HepG2 (cell line): ENCODE measurements around the gene PRR11. TPM values are rescaled to one million over a fixed set of nuclear protein-coding genes. Genes with fewer than 3 reads are reported as not detected.

Source experiments
- CC2D1A ChIP-seq: sonication (generic); formaldehyde crosslinking; IDR thresholded peaks from 2 replicates; pipeline ENCODE4 v1.8.1; 2023; ENCODE audit warnings: mild to moderate bottlenecking, missing genetic modification reagents
- CREBL2 ChIP-seq: sonication (generic); formaldehyde crosslinking; IDR thresholded peaks from 2 replicates; pipeline ENCODE4 v1.8.1; 2023; ENCODE audit warnings: missing genetic modification reagents, mild to moderate bottlenecking, borderline replicate concordance
- GRHL1 ChIP-seq: sonication (generic); formaldehyde crosslinking; conservative IDR thresholded peaks from 2 replicates; pipeline ENCODE4 v1.8.0; 2022; ENCODE audit warnings: missing genetic modification reagents
- KDM5A ChIP-seq: fragments of 200-600 bp; sonication (generic); IDR thresholded peaks from 2 replicates; pipeline ENCODE4 v1.7.0; 2018; ENCODE audit warnings: antibody characterized with exemption, mild to moderate bottlenecking, low read length, borderline replicate concordance
- LBX2 ChIP-seq: sonication (generic); formaldehyde crosslinking; IDR thresholded peaks from 2 replicates; pipeline ENCODE4 v1.5.0; 2020; ENCODE audit warnings: missing genetic modification reagents, mild to moderate bottlenecking, borderline replicate concordance
- MED1 ChIP-seq: sonication (generic); formaldehyde crosslinking; IDR thresholded peaks from 2 replicates; pipeline ENCODE4 v1.4.0; 2020; ENCODE audit warnings: missing genetic modification reagents
- MNT ChIP-seq: fragments of 450-650 bp; IDR thresholded peaks from 2 replicates; pipeline ENCODE4 v1.6.1; 2016
- RBFOX2 ChIP-seq: fragments of 200-400 bp; formaldehyde crosslinking; IDR thresholded peaks from 2 replicates; pipeline ENCODE4 v1.6.1; 2017; ENCODE audit warnings: low read depth, mild to moderate bottlenecking, low read length
- SAFB2 ChIP-seq: sonication (generic); formaldehyde crosslinking; IDR thresholded peaks from 2 replicates; pipeline ENCODE4 v1.5.1; 2020; ENCODE audit warnings: missing genetic modification reagents, low read depth, mild to moderate bottlenecking, borderline replicate concordance
- SNAPC4 ChIP-seq: sonication (generic); formaldehyde crosslinking; IDR thresholded peaks from 2 replicates; pipeline ENCODE4 v1.4.0; 2020; ENCODE audit warnings: mild to moderate bottlenecking, missing genetic modification reagents
- USF2 ChIP-seq, 2 experiments: sonication (generic) in 1 of 2; formaldehyde crosslinking in 1 of 2; IDR thresholded peaks; 2 replicates each; pipeline versions ENCODE4 v1.5.1 to v1.6.1; 2011 to 2020; ENCODE audit warnings: borderline replicate concordance in 1 of 2, low read depth in 1 of 2, low read length in 1 of 2, mild to moderate bottlenecking in 1 of 2, missing genetic modification reagents in 1 of 2, moderate library complexity in 1 of 2
- ZKSCAN1 ChIP-seq: fragments of 150-350 bp; IDR thresholded peaks from 2 replicates; pipeline ENCODE4 v1.6.1; 2014; ENCODE audit warnings: low read length
- ZNF350 ChIP-seq: sonication (generic); formaldehyde crosslinking; IDR thresholded peaks from 2 replicates; pipeline ENCODE4 v1.4.0; 2020; ENCODE audit warnings: mild to moderate bottlenecking, low read depth, missing genetic modification reagents, borderline replicate concordance
- ZNF451 ChIP-seq: sonication (generic); formaldehyde crosslinking; IDR thresholded peaks from 2 replicates; pipeline ENCODE4 v1.5.0; 2020; ENCODE audit warnings: mild to moderate bottlenecking, missing genetic modification reagents
- ZNF652 ChIP-seq: IDR thresholded peaks from 2 replicates; pipeline ENCODE4 v1.6.1; 2016; ENCODE audit warnings: low read depth, borderline replicate concordance
- ZNF713 ChIP-seq: sonication (generic); formaldehyde crosslinking; IDR thresholded peaks from 2 replicates; pipeline ENCODE4 v1.4.0; 2020; ENCODE audit warnings: mild to moderate bottlenecking, missing genetic modification reagents
- ZNF737 ChIP-seq: sonication (generic); formaldehyde crosslinking; IDR thresholded peaks from 2 replicates; pipeline ENCODE4 v1.5.0; 2020; ENCODE audit warnings: missing genetic modification reagents, mild to moderate bottlenecking, borderline replicate concordance
- ZNF816 ChIP-seq: sonication (generic); formaldehyde crosslinking; IDR thresholded peaks from 2 replicates; pipeline ENCODE4 v1.8.0; 2022; ENCODE audit warnings: missing genetic modification reagents, mild to moderate bottlenecking, borderline replicate concordance
- polyA plus RNA-seq, 8 experiments: library from polyadenylated mRNA; depleted of rRNA in 3 of 8; stranded (reverse) in 7 of 8; unstranded in 1 of 8; fragments of >200 nt; fragmentation: Illumina TruSeq in 4 of 8; extraction: Trizol in 4 of 8; gene quantifications; 2 replicates each; pipeline versions ENCODE4 v1.2.1 to v1.2.3, GENCODE V29; 2011 to 2016; ENCODE audit warnings: low read depth in 4 of 8, missing spikeins in 1 of 8, mixed read lengths in 1 of 8; ENCODE audit not compliant: insufficient read depth in 1 of 8
- total RNA-seq, 5 experiments: library from RNA; depleted of rRNA; stranded (reverse); fragments of >200 nt; fragmentation: Illumina TruSeq; extraction: Trizol; gene quantifications; 2 replicates each; pipeline ENCODE4 v1.2.3, GENCODE V29; 2016; ENCODE audit warnings: low read depth in 1 of 5

Gene PRR11
- total and polyA plus RNA-seq, 2 of the 13 experiments (the other 11 are each of a cell fraction or from before 2014, with no cell fraction given) = 35.7 to 39.2 TPM

- TF ChIP-seq SNAPC4 (CRISPR knock-in tag) (no peak), ZNF350 (CRISPR knock-in tag) (no peak), MED1 (CRISPR knock-in tag) (no peak), CREBL2 (CRISPR knock-in tag) (0 out of 2 replicates have a peak, but pooled peaks have one; percentile 42), USF2 (IDR thresholded peaks at IDR 0.05; ENCODE audit: low read depth, low read length) (no peak), USF2 (CRISPR knock-in tag; IDR thresholded peaks at IDR 0.05; ENCODE audit: borderline replicate concordance) (no peak), GRHL1 (CRISPR knock-in tag) (no peak), ZNF816 (CRISPR knock-in tag) (no peak), CC2D1A (CRISPR knock-in tag) (no peak), ZNF652 (CRISPR knock-in tag) (no peak), ZNF713 (no peak), KDM5A (no peak), ZNF737 (CRISPR knock-in tag) (no peak), ZNF451 (CRISPR knock-in tag) (no peak), RBFOX2 (0 out of 2 replicates have a peak, but pooled peaks have one; percentile 26), SAFB2 (CRISPR knock-in tag) (no peak), LBX2 (CRISPR knock-in tag) (0 out of 2 replicates have a peak, but pooled peaks have one; percentile 5), ZKSCAN1 (no peak), MNT (no peak)
Observed at GRCh38 chr17:59154292-59154720, 1.2 kb upstream of the PRR11 start (continued).
